H9 (cell line): ENCODE data around the gene CCBE1. TPM values are rescaled to one million over a fixed set of nuclear protein-coding genes. Genes with fewer than 3 reads are reported as not detected.

Experiments
- DNase-seq: peaks from one replicate; pipeline ENCODE4 v3.0.0-alpha.2; 2017
- H2AFZ ChIP-seq: one replicate; pipeline ENCODE4 v1.6.1; 2013; ENCODE audit warnings: mild to moderate bottlenecking, low read length, control low read depth, moderate library complexity
- H2AK5ac ChIP-seq: 2 replicates; pipeline ENCODE4 v1.6.1; 2013; ENCODE audit warnings: low read length, control low read depth, mixed read lengths; ENCODE audit not compliant: insufficient read length
- H2BK120ac ChIP-seq: one replicate; pipeline ENCODE4 v1.6.1; 2013; ENCODE audit warnings: low read depth, mild to moderate bottlenecking, low read length, control low read depth, inconsistent platforms; ENCODE audit not compliant: poor library complexity, severe bottlenecking
- H2BK12ac ChIP-seq: 2 replicates; pipeline ENCODE4 v1.6.1; 2013; ENCODE audit warnings: low read length, control low read depth, mixed read lengths, low read depth; ENCODE audit not compliant: insufficient read length
- H2BK15ac ChIP-seq: 2 replicates; pipeline ENCODE4 v1.6.1; 2013; ENCODE audit warnings: low read depth, low read length, control low read depth
- H2BK20ac ChIP-seq: one replicate; pipeline ENCODE4 v1.6.1; 2013; ENCODE audit warnings: low read depth, mild to moderate bottlenecking, low read length, control low read depth, inconsistent platforms; ENCODE audit not compliant: poor library complexity, severe bottlenecking
- H2BK5ac ChIP-seq: 2 replicates; pipeline ENCODE4 v1.6.1; 2013; ENCODE audit warnings: low read length, control low read depth, mixed read lengths; ENCODE audit not compliant: insufficient read length
- H3K14ac ChIP-seq: 2 replicates; pipeline ENCODE4 v1.6.1; 2013; ENCODE audit warnings: low read length, control low read depth; ENCODE audit not compliant: insufficient read depth
- H3K18ac ChIP-seq: 2 replicates; pipeline ENCODE4 v1.6.1; 2013; ENCODE audit warnings: low read depth, mild to moderate bottlenecking, mixed read lengths, low read length, control low read depth; ENCODE audit not compliant: insufficient read length
- H3K23ac ChIP-seq: 2 replicates; pipeline ENCODE4 v1.6.1; 2013; ENCODE audit warnings: low read length, control low read depth, mixed read lengths, low read depth; ENCODE audit not compliant: insufficient read length
- H3K23me2 ChIP-seq: 2 replicates; pipeline ENCODE4 v1.6.1; 2013; ENCODE audit warnings: low read depth, mild to moderate bottlenecking, mixed read lengths, low read length, control low read depth; ENCODE audit not compliant: insufficient read length, poor library complexity, severe bottlenecking
- H3K27ac ChIP-seq: 2 replicates; pipeline ENCODE4 v1.5.1; 2013; ENCODE audit warnings: low read length, control low read depth, mixed read lengths, low read depth; ENCODE audit not compliant: insufficient read length
- H3K27me3 ChIP-seq: 2 replicates; pipeline ENCODE4 v1.6.1; 2013; ENCODE audit warnings: low read length, control low read depth, inconsistent platforms; ENCODE audit not compliant: insufficient read depth
- H3K4ac ChIP-seq: 2 replicates; pipeline ENCODE4 v1.6.1; 2013; ENCODE audit warnings: low read depth, mild to moderate bottlenecking, control low read depth, inconsistent platforms, low read length, moderate library complexity
- H3K4me1 ChIP-seq: 2 replicates; pipeline ENCODE4 v1.6.1; 2013; ENCODE audit warnings: low read length, control low read depth, inconsistent platforms; ENCODE audit not compliant: insufficient read depth
- H3K4me2 ChIP-seq: 2 replicates; pipeline ENCODE4 v1.6.1; 2013; ENCODE audit warnings: low read length, control low read depth, mixed read lengths; ENCODE audit not compliant: insufficient read length, insufficient read depth
- H3K56ac ChIP-seq: 2 replicates; pipeline ENCODE4 v1.6.1; 2013; ENCODE audit warnings: low read depth, mild to moderate bottlenecking, mixed read lengths, low read length, control low read depth; ENCODE audit not compliant: insufficient read length
- H3K79me1 ChIP-seq: 2 replicates; pipeline ENCODE4 v1.6.1; 2013; ENCODE audit warnings: low read depth, mild to moderate bottlenecking, moderate library complexity, low read length, control low read depth, inconsistent platforms; ENCODE audit not compliant: insufficient read depth, poor library complexity, severe bottlenecking
- H3K79me2 ChIP-seq: 2 replicates; pipeline ENCODE4 v1.6.1; 2013; ENCODE audit warnings: low read length, control low read depth, inconsistent platforms; ENCODE audit not compliant: insufficient read depth
- H3K9ac ChIP-seq: 2 replicates; pipeline ENCODE4 v1.6.1; 2013; ENCODE audit warnings: low read length, control low read depth, mixed read lengths; ENCODE audit not compliant: insufficient read length; ENCODE audit errors: extremely low read depth
- H3K9me3 ChIP-seq: one replicate; pipeline ENCODE4 v1.6.1; 2013; ENCODE audit warnings: low read depth, low read length, inconsistent platforms; ENCODE audit not compliant: control insufficient read depth
- H3T11ph ChIP-seq: one replicate; pipeline ENCODE4 v1.6.1; 2013; ENCODE audit warnings: mild to moderate bottlenecking, low read length, control low read depth, inconsistent platforms
- H4K20me1 ChIP-seq: one replicate; pipeline ENCODE4 v1.6.1; 2013; ENCODE audit not compliant: control insufficient read depth, insufficient read length, insufficient read depth
- H4K5ac ChIP-seq: 2 replicates; pipeline ENCODE4 v1.6.1; 2013; ENCODE audit warnings: low read depth, mild to moderate bottlenecking, mixed read lengths, low read length, control low read depth; ENCODE audit not compliant: insufficient read length
- H4K8ac ChIP-seq: replicated peaks from 2 replicates; pipeline ENCODE4 v1.6.1; 2013; ENCODE audit warnings: low read length, control low read depth, mixed read lengths, low read depth; ENCODE audit not compliant: insufficient read length
- H4K91ac ChIP-seq: 2 replicates; pipeline ENCODE4 v1.6.1; 2013; ENCODE audit warnings: low read depth, mild to moderate bottlenecking, moderate library complexity, mixed read lengths, low read length, control low read depth; ENCODE audit not compliant: insufficient read length
- H3K27ac Mint-ChIP-seq, 3 experiments: 2 replicates in 2 of 3; 3 replicates in 1 of 3; pipeline ENCODE4 v1.8.0; 2020 to 2021; ENCODE audit warnings: mixed read lengths in 3 of 3, mild to moderate bottlenecking in 1 of 3, moderate library complexity in 1 of 3
- H3K27me3 Mint-ChIP-seq: 2 replicates; pipeline ENCODE4 v1.8.0; 2021; ENCODE audit warnings: low read depth, mild to moderate bottlenecking, moderate library complexity, mixed read lengths
- H3K36me3 Mint-ChIP-seq, 3 experiments: 2 replicates in 2 of 3; 3 replicates in 1 of 3; pipeline ENCODE4 v1.8.0; 2020 to 2021; ENCODE audit warnings: low read depth in 3 of 3, mixed read lengths in 3 of 3; ENCODE audit not compliant: insufficient read depth in 1 of 3
- H3K4me1 Mint-ChIP-seq, 2 experiments: 2 replicates each; pipeline ENCODE4 v1.8.0; 2020; ENCODE audit warnings: mixed read lengths in 2 of 2
- H3K4me3 Mint-ChIP-seq, 2 experiments: 2 replicates in 1 of 2; 3 replicates in 1 of 2; pipeline ENCODE4 v1.8.0; 2020 to 2021; ENCODE audit warnings: mild to moderate bottlenecking in 2 of 2, mixed read lengths in 2 of 2, moderate library complexity in 1 of 2
- H3K9me3 Mint-ChIP-seq, 2 experiments: 2 replicates in 1 of 2; 3 replicates in 1 of 2; pipeline ENCODE4 v1.8.0; 2020; ENCODE audit warnings: mild to moderate bottlenecking in 2 of 2, mixed read lengths in 2 of 2, moderate library complexity in 1 of 2
- WGBS: extraction: QIAGEN DNeasy Blood & Tissue Kit; methylation state at CpG from one replicate; pipeline ENCODE4 v1.1.7; 2013; ENCODE audit warnings: missing lambda C conversion rate, low lambda C conversion rate, mixed read lengths; ENCODE audit not compliant: insufficient read length; ENCODE audit errors: extremely low coverage; 5-methylcytosine and 5-hydroxymethylcytosine counted together
- total RNA-seq: library from RNA; stranded (reverse); gene quantifications from 2 replicates; pipeline ENCODE4 v1.2.1, GENCODE V29; 2021
- TF ChIP-seq, protein P1 (sequence below): fragments of 200-600 bp; sonication (generic); conservative IDR thresholded peaks from 3 replicates; pipeline ENCODE4 v1.8.0; 2021; ENCODE audit warnings: antibody characterized with exemption, mild to moderate bottlenecking

CCBE1 gene
- total RNA-seq, 1 experiment from 2014 or later = 0.39 TPM

DNA sequence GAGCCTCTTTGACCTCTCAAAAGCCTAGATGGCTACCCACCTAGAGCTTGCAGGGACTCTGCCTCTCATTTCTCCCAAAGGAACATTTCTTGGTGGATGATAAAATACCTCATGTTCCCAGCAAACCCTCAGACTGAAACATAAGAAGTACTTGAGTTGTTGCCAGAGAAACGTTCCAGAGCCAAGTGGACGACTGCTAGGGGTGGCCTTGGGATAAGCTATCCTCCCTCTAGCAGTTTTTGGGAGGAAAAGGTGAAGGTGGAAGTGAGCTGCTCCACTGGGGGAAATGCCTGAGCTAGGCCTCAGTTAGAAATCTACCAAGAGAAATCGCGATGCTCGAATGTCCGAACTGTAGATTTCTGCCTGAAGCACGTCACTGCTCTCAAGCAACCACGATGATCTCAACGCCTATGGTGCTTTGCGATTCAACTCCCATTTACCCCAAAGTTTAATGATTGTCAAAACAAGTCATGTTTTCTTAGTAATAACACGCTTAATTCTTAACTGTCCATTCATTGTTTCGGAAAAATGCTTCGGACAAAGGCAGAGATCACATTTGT is 91.5 kb downstream of the CCBE1 start:
- Histone ChIP-seq H3K27me3 (no peaks in the 10 kb centered on the region), H2BK15ac (no peak overlapping the region), H3T11ph (no peak overlapping the region), H2BK20ac (no peak overlapping the region), H2BK120ac (no peak overlapping the region), H4K8ac (no peak overlapping the region), H3K18ac (no peak overlapping the region), H3K9ac (no peak overlapping the region), H3K4me2 (no peak overlapping the region), H3K23ac (no peak overlapping the region), H2AFZ (no peak overlapping the region), H4K20me1 (no peaks in the 10 kb centered on the region), H3K4ac (no peak overlapping the region), H3K79me1 (no peaks in the 10 kb centered on the region), H4K91ac (no peak overlapping the region), H3K4me1 (no peaks in the 10 kb centered on the region), H4K5ac (no peak overlapping the region), H3K79me2 (no peaks in the 10 kb centered on the region), H2BK12ac (no peak overlapping the region), H3K27ac (no peak overlapping the region), H2AK5ac (no peak overlapping the region), H3K56ac (no peak overlapping the region), H3K23me2 (no peaks in the 10 kb centered on the region), H2BK5ac (no peak overlapping the region), H3K9me3 (no peaks in the 10 kb centered on the region), H3K14ac (no peak overlapping the region)
- TF ChIP-seq, protein P1, sequence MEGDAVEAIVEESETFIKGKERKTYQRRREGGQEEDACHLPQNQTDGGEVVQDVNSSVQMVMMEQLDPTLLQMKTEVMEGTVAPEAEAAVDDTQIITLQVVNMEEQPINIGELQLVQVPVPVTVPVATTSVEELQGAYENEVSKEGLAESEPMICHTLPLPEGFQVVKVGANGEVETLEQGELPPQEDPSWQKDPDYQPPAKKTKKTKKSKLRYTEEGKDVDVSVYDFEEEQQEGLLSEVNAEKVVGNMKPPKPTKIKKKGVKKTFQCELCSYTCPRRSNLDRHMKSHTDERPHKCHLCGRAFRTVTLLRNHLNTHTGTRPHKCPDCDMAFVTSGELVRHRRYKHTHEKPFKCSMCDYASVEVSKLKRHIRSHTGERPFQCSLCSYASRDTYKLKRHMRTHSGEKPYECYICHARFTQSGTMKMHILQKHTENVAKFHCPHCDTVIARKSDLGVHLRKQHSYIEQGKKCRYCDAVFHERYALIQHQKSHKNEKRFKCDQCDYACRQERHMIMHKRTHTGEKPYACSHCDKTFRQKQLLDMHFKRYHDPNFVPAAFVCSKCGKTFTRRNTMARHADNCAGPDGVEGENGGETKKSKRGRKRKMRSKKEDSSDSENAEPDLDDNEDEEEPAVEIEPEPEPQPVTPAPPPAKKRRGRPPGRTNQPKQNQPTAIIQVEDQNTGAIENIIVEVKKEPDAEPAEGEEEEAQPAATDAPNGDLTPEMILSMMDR = no peak
- Mint-ChIP-seq H3K27me3 (peaks cover 3% of the 10 kb centered on the region; the same call in 1 of the 2 replicates), H3K4me1 (no peaks in the 10 kb centered on the region), H3K27ac (no peak overlapping the region), H3K4me3 (no peak overlapping the region), H3K9me3 (peaks cover 0 to 3% of the 10 kb centered on the region in 2 experiments; a peak in 1 of 5 replicates), H3K36me3 (no peaks in the 10 kb centered on the region)
- WGBS = no CpG with 5 or more reads among the region's 13 CpGs
- DNase-seq = no peak
